ENCODE results near the gene GID4.

The GID4 gene

DNA sequence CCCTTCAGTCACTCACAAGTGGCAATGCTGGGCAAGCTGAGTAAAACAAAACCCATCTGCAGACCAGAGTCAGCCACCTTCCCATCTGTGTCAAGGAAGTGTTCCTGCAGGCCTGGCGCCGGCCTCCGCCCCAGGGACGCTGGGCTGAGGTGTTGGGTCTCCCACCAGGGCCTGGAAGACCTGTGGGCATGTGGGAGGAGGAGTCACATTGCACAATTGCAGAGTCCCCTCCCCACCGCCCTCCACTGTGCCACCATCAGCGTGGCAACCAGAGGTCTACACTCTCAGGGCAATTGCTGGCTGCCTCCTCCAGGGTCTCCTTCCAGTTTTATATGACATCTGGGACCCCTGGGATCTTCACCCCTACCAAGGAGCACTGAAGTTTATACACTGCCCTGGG is 66.4 kb downstream of the GID4 start:
- no peak for DNase-seq

DNA sequence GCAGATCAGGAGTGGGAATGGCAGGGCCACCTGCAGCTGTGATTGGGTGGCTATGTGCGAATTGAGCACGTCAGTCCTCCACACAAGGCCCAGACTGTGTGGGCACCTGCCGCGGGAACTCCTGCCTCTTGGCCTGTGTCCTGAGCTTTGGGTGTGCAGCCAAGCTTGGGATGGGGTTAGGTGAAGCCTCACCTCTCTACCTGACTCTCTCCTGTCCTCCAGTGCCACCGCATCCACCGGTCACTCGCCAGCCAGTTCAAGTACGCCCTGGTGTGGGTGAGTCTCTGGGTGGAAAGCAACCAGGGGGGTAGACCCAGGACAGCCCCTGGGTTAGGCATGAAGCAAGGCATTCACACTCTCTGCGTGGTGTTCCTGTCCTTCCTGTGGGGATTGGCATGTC is 67.0 kb downstream of the GID4 start:
- no peak for DNase-seq

DNA sequence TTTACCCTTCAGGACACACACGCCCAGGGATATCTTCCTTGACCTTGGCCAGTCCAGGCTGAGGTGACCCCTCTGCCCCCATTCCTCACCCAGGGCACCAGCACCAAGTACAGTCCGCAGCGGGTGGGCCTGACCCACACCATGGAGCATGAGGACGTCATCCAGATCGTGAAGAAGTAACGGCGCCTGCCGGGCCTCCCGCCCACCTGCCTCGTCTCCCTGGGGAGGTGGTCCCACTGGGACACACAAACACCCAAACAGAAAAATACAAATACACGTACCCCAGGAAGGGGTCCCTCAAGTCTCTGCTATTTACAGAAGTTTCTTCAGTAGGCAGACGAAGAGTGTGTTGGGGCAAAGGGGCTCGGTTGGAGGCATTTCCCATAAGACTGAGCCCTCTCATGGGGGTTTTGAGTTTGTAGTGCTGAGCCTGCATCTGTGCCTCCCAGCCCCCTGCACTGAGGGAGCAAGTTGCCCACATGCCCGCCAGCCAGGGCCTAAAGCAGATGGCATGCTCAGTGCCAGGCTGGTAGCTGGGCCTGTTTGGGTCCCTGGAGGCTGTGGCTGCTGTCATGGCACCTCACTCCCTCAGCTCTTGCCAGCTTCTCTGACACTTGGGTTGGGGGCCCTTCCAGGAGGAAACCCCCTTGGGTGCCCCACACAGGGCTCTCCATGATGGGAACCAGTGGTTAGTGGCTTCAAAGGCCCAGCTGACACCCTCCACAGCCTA is 68.0 kb downstream of the GID4 start:
- no peak for DNase-seq

DNA sequence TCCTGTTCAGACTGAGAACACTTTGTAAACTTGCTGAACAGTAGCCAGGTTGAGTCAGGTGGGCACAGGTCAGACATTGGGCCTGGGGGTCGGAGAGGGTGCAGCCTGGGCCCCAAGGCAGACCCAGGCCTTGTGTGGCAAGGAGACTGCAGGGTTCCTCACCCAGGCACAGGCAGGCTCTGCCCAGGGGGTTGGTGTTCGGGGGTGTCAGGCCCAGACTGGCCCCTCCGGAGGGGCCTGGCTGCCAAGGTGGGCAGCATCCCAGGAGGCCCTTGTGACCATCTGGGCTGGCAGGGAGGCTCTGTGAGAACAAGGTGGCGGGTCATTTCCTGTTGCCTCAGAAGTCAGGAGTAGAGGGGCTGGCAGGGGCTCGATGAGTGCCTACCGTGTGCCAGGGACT is 68.8 kb downstream of the GID4 start:
- no peak for DNase-seq

DNA sequence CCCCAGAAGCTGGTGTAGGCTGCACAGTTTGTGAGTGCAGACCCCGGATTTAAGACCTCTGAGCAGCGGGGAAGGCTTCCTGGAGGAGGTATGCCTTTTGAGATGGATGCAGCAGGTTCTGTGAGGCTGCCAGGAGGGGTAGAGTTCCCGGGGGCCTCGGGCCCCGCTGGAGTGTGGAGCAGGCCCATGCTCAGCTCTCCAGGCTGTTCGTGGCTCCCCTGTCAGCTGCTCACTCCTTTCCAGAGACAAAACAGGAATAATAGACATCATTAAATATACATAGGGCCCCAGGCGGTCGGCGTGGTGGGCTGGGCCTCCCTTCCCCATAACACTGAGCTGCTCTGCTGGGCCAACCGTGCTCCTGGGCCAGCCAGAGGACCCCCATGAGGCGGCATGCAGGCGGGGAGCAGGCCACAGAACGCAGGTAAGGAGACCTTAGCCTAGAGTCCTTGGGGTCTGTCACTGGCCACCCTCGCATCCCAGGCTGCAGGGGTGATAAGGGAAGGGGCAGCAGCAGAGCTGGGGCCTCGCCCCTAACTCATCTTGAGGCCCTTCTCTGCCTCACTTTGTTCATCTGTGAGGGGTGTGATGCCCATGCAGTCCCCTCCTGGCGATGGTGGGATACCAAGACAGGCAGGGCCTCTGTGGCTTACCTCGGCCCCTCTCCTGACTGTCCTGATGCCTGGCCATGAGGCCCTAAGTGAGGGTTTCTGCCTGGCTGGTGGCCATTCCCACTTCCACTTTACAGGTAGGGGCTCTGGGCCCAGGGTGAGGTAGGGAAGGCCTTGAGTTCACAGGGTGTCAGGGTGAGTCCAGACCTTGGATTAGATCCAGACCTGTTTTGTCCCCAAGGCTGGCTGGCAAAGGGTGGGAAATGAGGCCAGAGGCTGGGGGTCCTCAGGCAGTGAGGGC is 69.4 kb downstream of the GID4 start, which contains the start of gene MYO15A:
Gene MYO15A (plus strand): TSS at position 356 of the 912 bp plus-strand sequence. CDS start 10,045 bp downstream, outside the sequence.
- no peak for DNase-seq

DNA sequence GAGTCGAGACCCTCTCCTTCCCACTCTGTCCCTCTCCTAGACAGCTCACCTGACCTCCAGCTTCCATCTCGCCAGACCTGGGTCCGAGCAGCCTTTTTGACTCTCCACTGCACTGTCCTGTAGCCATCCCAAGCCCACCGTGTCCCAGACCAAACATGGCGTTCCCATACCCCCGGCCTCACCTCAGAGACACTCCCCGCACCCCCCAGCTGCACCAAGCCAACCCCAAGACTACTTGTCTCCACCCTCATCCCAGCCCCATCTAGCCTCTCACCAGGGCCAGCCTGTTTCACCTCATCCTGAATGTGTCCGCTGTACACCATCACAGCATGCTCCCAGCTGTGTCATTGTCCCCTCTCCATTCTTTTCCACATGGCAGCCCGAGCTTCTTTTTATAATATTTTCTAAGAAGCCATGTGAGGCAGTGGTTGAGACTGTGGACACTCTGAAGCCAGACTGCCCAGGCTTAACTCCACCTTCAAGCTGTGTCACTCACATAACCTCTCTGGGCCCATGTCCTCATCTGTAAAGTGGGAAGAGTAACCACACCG is 70.8 kb downstream of the GID4 start:
- DNase-seq = no peak

DNA sequence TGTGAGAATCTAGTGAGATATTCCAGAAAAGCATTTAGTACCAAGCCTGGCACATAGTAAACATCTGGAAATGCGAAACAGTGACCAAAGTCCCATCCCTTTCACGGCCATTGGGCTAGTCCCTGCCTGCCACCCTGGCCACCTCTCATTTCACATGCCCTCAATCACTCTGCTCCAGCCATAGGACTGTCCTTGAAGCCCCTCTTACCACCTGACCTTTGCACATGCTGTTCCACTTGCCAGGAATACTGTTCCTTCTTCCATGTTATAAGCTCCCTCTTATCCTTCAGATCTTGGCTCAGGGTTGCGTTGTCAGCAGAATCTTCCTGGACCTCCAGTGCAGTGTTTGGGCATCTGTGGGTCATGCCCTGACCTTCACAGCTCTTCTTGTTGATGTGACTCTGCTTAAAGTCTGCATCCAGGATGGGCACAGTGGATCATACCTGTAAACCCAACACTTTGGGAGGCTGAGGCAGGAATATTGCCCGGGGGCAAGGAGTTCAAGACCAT is 71.5 kb downstream of the GID4 start:
- DNase-seq = no peak

DNA sequence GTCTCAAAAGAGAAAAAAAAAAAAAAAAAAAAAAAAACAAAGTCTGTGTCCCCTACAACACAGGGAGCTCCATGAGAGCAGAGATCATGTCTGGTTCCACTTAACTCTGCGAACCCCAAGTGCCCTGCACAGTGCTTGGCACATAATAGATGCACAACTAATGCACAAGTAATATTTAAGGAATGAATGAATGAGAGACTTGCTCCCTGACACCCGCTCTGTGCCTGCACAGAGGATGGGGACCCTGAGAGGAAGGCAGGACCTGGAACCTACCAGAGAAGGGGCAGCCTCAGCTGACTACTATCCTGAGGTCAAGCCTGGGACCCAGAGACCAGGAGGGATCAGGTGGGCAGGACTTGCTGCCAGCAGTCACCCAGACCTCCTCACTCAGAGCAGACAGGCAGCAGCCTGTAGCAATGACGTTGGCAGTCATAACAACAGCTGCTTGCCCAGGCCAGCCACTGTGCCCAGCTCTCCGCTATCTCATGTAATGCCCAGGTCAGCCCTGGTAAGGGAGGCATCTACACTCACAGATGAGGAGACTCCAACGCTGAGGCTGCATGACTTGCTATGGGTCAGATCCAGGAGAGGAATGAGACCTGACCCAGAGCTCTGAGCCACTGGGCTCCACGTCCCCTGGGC is 72.2 kb downstream of the GID4 start:
- no peak for DNase-seq

DNA sequence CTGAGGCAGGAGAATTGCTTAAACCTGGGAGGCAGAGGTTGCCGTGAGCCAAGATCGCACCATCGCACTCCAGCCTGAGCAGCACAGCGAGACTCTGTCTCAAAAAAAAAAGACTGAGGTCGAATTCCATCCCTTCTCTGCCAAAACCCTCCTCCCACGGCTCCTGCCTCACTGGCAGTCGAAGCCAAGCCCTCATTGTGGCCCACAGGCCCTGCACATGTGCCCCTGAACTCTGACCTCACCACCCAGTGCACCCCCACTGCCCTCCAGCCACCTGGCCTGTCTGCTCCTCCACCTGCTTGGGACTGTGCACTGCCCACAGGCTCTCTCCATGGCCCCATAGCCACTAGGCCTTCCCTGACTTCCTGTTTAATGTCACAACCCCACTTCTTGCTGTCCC is 76.3 kb downstream of the GID4 start:
- DNase-seq = no peak

DNA sequence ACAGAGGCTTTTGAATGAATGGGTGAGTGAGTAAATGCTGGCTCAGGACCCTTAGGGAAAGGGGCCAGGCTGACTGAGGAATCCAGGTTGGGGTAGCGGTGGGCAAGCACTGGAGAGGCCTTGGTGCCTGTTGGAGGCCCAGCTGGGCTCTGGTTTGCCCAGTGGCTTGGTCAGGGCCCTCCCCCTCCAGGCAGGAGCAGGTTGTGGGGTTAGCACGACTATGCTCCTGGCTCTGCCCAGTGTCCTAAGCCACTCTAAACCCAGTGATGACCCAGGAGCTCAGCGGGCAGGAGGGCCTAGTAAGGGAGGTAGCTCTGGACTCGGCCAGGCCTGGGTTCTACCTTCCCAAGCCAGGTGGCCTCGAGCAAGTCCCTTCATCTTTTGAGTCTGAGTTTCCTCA is 76.9 kb downstream of the GID4 start:
- no peak for DNase-seq

DNA sequence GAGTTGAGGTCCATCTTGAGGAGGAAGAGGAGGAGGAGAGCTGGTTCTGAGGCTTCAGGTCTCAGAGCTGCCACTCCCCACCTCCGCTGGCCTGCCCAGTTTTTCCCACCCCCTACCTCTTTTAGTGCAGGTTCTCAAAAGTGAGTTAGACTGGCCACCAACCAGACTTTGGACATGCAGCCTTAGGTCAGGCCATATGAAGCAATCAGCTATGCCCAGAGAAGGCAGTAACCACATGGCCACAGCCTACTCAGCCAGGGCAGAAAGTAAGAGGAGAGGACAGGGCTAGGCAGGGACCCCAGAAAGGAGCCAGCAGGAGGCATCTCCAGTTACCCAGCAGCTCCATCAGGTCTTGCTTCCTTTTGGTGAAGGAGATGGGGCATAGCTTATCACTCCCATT is 78.3 kb downstream of the GID4 start:
- no peak for DNase-seq
